ENCODE measurements around the gene CDH22.

GRCh38 chr20:46242390-46242789, 65.9 kb downstream of the CDH22 start:
- TF ChIP-seq CTCF (IDR thresholded peaks at IDR 0.05) (no peak), POLR2A (IDR thresholded peaks at IDR 0.05) (no peak)
